ENCODE measurements around the gene SCARB1. TPM values are rescaled to one million over a fixed set of nuclear protein-coding genes. Genes with fewer than 3 reads are reported as not detected.

The SCARB1 gene
- total and polyA plus RNA-seq, 2 experiments from 2014 or later = 50.4 to 90.0 TPM

DNA sequence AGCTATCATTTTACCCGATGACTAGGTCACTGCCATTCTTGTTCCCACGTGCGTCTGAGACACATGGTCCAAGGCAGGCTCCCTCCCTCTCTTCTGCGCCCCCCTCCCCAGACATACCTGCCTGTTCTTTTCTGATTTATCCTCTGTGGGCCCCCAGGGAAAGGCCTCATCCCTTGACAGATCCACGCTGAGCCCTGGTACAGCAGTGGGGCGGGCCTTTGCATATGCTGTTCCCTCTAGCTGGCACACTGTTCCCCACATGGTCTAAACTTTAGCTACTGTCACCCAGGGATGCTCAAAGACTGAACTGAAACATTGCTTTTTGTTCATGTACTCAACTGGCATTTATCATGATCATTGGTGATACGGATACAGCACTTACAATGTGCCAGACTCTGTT, 122.5 kb downstream of the SCARB1 start:
- no peaks in the 10 kb centered on the region for H3K9me2 ChIP-seq (replicated peaks; ENCODE audit: insufficient read depth)

DNA sequence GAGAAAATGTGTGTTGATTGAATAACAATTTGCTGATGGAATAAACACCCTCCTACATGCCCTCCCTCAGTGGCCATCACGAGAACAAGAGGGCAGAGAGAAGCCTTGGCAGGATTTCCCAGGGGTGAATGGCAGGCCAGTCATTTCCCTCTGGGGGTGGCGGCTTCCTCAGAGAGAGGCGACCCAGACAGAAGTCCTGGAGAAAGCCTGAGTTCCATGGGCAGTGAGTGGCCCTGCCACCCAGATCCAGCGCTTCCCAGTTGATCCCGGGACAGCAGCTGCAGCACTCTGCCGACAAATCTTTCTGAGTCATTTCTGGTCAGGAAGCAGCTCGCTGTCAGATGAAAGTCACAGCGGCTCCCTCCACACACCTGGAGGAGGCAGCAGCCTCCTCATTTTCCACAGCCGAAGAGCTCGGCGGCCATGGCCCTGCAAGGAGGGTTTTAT, 123.0 kb downstream of the SCARB1 start:
- no peaks in the 10 kb centered on the region for H3K9me3 ChIP-seq (ENCODE audit: low read depth)
- H3K9me2 ChIP-seq (replicated peaks; ENCODE audit: insufficient read depth) = no peaks in the 10 kb centered on the region
- peaks cover 17% of the 10 kb centered on the region for H3K4me1 ChIP-seq (ENCODE audit: insufficient read depth)
- no peak for TF ChIP-seq EZH2phosphoT487 (IDR thresholded peaks at IDR 0.05; ENCODE audit: low read depth, severe bottlenecking, unreplicated experiment)
- TF ChIP-seq, protein P1, sequence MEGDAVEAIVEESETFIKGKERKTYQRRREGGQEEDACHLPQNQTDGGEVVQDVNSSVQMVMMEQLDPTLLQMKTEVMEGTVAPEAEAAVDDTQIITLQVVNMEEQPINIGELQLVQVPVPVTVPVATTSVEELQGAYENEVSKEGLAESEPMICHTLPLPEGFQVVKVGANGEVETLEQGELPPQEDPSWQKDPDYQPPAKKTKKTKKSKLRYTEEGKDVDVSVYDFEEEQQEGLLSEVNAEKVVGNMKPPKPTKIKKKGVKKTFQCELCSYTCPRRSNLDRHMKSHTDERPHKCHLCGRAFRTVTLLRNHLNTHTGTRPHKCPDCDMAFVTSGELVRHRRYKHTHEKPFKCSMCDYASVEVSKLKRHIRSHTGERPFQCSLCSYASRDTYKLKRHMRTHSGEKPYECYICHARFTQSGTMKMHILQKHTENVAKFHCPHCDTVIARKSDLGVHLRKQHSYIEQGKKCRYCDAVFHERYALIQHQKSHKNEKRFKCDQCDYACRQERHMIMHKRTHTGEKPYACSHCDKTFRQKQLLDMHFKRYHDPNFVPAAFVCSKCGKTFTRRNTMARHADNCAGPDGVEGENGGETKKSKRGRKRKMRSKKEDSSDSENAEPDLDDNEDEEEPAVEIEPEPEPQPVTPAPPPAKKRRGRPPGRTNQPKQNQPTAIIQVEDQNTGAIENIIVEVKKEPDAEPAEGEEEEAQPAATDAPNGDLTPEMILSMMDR (IDR thresholded peaks at IDR 0.05; ENCODE audit: poor library complexity) = no peak
- peak overlapping the region; percentile 0 for H3K27ac ChIP-seq
- H3K4me2 ChIP-seq = no peak overlapping the region
- no peaks in the 10 kb centered on the region for H3K36me3 ChIP-seq (replicated peaks; ENCODE audit: insufficient read depth, low read depth)
- no peaks in the 10 kb centered on the region for H3K27me3 ChIP-seq
- no peak overlapping the region for H3K4me3 ChIP-seq
- no peak overlapping the region for H2AFZ ChIP-seq
- DNase-seq (ENCODE audit: low spot score) = peak; percentile 56
- no peaks in the 10 kb centered on the region for H4K20me1 ChIP-seq (ENCODE audit: insufficient read depth, poor library complexity, severe bottlenecking)
- H3K79me2 ChIP-seq = no peaks in the 10 kb centered on the region
- 54% methylated on average over 11 of the region's 11 CpGs for WGBS (ENCODE audit: low lambda C conversion rate, missing lambda C conversion rate)

More for the DNA sequence above, 122.5 kb downstream of the SCARB1 start:
- H3K36me3 ChIP-seq (replicated peaks; ENCODE audit: insufficient read depth, low read depth) = no peaks in the 10 kb centered on the region
- TF ChIP-seq EZH2phosphoT487 (IDR thresholded peaks at IDR 0.05; ENCODE audit: low read depth, severe bottlenecking, unreplicated experiment) (no peak), EZH2 (IDR thresholded peaks at IDR 0.05; ENCODE audit: borderline replicate concordance) (no peak)
- TF ChIP-seq, protein P1 (IDR thresholded peaks at IDR 0.05; ENCODE audit: poor library complexity) = no peak
- DNase-seq (ENCODE audit: low spot score) = no peak
- no peak overlapping the region for H3K27ac ChIP-seq
- H3K4me2 ChIP-seq = no peak overlapping the region
- no peaks in the 10 kb centered on the region for H3K27me3 ChIP-seq
- peaks cover 14% of the 10 kb centered on the region for H3K4me1 ChIP-seq (ENCODE audit: insufficient read depth)
- H3K9me3 ChIP-seq (ENCODE audit: low read depth) = no peaks in the 10 kb centered on the region
- no peaks in the 10 kb centered on the region for H3K79me2 ChIP-seq
- no peaks in the 10 kb centered on the region for H4K20me1 ChIP-seq (ENCODE audit: insufficient read depth, poor library complexity, severe bottlenecking)
- no peak overlapping the region for H3K4me3 ChIP-seq
- no peak overlapping the region for H2AFZ ChIP-seq
- WGBS (ENCODE audit: low lambda C conversion rate, missing lambda C conversion rate) = 92% methylated on average over 7 of the region's 7 CpGs

DNA sequence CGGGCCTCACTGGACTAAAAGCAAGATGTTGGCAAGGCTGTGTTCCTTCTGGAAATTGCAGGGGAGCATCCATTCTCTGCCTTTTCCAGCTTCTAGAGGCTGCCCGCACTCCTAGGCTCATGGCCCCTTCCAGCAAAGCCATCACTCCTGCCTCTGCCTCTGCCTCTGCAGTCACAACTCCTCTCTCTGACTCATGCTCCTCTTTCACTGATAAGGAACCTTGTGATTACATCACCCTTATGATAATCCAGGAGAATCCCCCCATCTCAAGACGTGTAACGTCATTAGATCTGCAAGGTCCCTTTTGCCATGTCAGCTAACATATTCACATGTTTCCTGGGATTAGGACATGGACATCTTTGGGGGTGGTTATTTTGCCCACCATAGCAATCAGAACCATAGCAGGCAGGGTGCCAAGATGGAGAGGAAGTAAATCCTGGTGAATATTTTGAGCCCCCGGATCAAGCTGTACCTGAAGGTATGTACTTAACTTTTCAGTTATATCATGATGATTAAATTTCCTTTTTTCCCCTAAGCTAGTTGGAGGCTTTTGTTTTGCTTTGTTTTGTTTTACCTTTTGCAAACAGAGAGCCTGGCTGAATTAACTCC, 123.6 kb downstream of the SCARB1 start:
- Histone ChIP-seq H3K4me3 (no peak overlapping the region), H3K9me2 (replicated peaks; ENCODE audit: insufficient read depth) (no peaks in the 10 kb centered on the region), H3K27me3 (no peaks in the 10 kb centered on the region), H3K4me2 (no peak overlapping the region), H3K27ac (peak overlapping the region; percentile 0), H3K79me2 (no peaks in the 10 kb centered on the region), H3K36me3 (replicated peaks; ENCODE audit: insufficient read depth, low read depth) (no peaks in the 10 kb centered on the region), H2AFZ (no peak overlapping the region), H3K9me3 (ENCODE audit: low read depth) (no peaks in the 10 kb centered on the region), H4K20me1 (ENCODE audit: insufficient read depth, poor library complexity, severe bottlenecking) (no peaks in the 10 kb centered on the region), H3K4me1 (ENCODE audit: insufficient read depth) (peaks cover 16% of the 10 kb centered on the region)
- no peak for TF ChIP-seq EZH2 (IDR thresholded peaks at IDR 0.05; ENCODE audit: borderline replicate concordance)
- TF ChIP-seq, protein P1 (IDR thresholded peaks at IDR 0.05; ENCODE audit: poor library complexity) = no peak
- TF ChIP-seq EZH2phosphoT487 (IDR thresholded peaks at IDR 0.05; ENCODE audit: low read depth, severe bottlenecking, unreplicated experiment) = no peak
- WGBS (ENCODE audit: low lambda C conversion rate, missing lambda C conversion rate) = 82% methylated on average over 5 of the region's 5 CpGs
- DNase-seq (ENCODE audit: low spot score) = no peak
